Adrenal gland (tissue), 12 donors: ENCODE results near the gene SLC24A3. TPM values are rescaled to one million over a fixed set of nuclear protein-coding genes. Genes with fewer than 3 reads are reported as not detected.

Source experiments
- DNase-seq, 7 donors: peaks; one replicate each; pipeline ENCODE4 v3.0.0-alpha.2; 2019 to 2020
- H3K27ac ChIP-seq, 5 donors: fragments of 200-600 bp; sonication (generic) in 4 of 5; 1 replicate in 3 of 5; 2 replicates in 2 of 5; pipeline versions ENCODE4 v1.5.1 to v1.8.0; 2016 to 2020; ENCODE audit warnings: mild to moderate bottlenecking in 1 of 5
- H3K27me3 ChIP-seq: fragments of 200-600 bp; 2 replicates; pipeline ENCODE4 v1.8.0; 2021
- H3K36me3 ChIP-seq, 2 donors: fragments of 200-600 bp; replicated peaks in 1 of 2; 1 replicate in 1 of 2; 2 replicates in 1 of 2; pipeline versions ENCODE4 v1.5.1 to v1.8.0; 2018 to 2022
- H3K4me1 ChIP-seq, 2 donors: fragments of 200-600 bp; replicated peaks in 1 of 2; 1 replicate in 1 of 2; 2 replicates in 1 of 2; pipeline versions ENCODE4 v1.5.1 to v1.8.0; 2018 to 2021
- H3K4me3 ChIP-seq, 4 donors: fragments of 200-600 bp; sonication (generic) in 3 of 4; one replicate each; pipeline ENCODE4 v1.5.1; 2016 to 2018
- H3K9me3 ChIP-seq, 3 donors: fragments of 200-600 bp; sonication (generic) in 1 of 3; replicated peaks in 1 of 3; 1 replicate in 2 of 3; 2 replicates in 1 of 3; pipeline versions ENCODE4 v1.5.1 to v1.8.0; 2016 to 2021
- POLR2A ChIP-seq, 2 donors: fragments of 450-650 bp; IDR thresholded peaks; one replicate each; pipeline ENCODE4 v1.6.1; 2017; ENCODE audit warnings: antibody characterized with exemption in 2 of 2, mild to moderate bottlenecking in 2 of 2, moderate library complexity in 1 of 2
- WGBS, 4 donors: extraction: QIAGEN DNeasy Blood & Tissue Kit in 2 of 4; methylation state at CpG; one replicate each; pipeline versions ENCODE4 v1.1.5 to v1.1.7; 2013 to 2017; 5-methylcytosine and 5-hydroxymethylcytosine counted together
- intact Hi-C, 2 donors: fragments of 100-400 bp; cut with DNase I; formaldehyde crosslinking; loops; one replicate each; pipeline versions ENCODE4 v1.14.1 to v1.15.0; 2022 to 2023
- polyA plus RNA-seq, 3 donors: library from polyadenylated mRNA; stranded (reverse); fragments of 200-250 nt in 2 of 3; fragments of 350-450 nt in 1 of 3; fragmentation: Illumina TruSeq in 1 of 3; extraction: RNeasy Lipid Tissue Mini Kit (QIAGEN cat#74804) in 1 of 3; gene quantifications; one replicate each; pipeline ENCODE4 v1.2.3, GENCODE V29; 2013 to 2014
- total RNA-seq, 9 donors: library from RNA; depleted of rRNA in 4 of 9; stranded (reverse); fragments of >200 nt in 4 of 9; fragments of 120-200 nt in 1 of 9; fragmentation: NEBNext Ultra II Directional in 1 of 9; extraction: Animal tissue kit (Norgen Biotek cat#: 25700) in 1 of 9; gene quantifications; one replicate each; pipeline versions ENCODE4 v1.1.0 to v1.2.4, GENCODE V29; 2013 to 2023
- TF ChIP-seq, protein P1 (sequence below), 6 experiments: fragments of 450-650 bp in 4 of 6; fragments of 200-600 bp in 2 of 6; sonication (generic) in 1 of 6; IDR thresholded peaks; 1 replicate in 5 of 6; 2 replicates in 1 of 6; pipeline versions ENCODE4 v1.5.1 to v1.8.0; 2016 to 2021; ENCODE audit warnings: antibody characterized with exemption in 6 of 6, mild to moderate bottlenecking in 2 of 6, moderate library complexity in 1 of 6
- donor health status: healthy with polysubstance abuse.
- donor health status: Bipolar disorder and iron deficiency.
- donor health status: DM: yes; HTN: yes; CAD: no.
- donor health status: DM: no; HTN: no; CAD: no.
- donor health status: DM: no; HTN: no; CAD: no.
- donor health status: DM: yes; HTN: yes; CAD: no.

The SLC24A3 gene
- total and polyA plus RNA-seq, 12 donors = 0.89 to 44.4 (median 2.7) TPM

DNA sequence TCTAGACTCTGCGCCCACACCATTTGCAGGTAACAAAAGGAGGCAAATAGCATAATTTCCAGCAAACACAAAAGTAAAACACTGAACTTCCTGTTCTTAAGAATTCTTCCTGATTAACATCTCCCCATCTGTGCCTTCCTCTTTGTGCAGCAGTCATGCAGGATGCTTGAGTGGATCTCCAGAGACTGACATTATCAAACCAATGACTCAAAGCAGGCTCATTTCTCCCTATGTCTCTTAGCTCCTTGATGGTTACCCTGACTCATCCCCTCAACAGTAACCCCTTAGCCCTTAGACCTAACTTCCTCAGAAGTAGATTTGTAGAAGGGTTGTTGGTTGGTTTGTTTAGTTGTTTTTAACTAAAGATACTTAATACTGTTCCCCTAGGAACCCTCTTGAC, 408.6 kb downstream of the SLC24A3 start:
- WGBS, 4 donors = 83 to 94% (median 87%) methylated on average over 1 of the region's 1 CpG
- no peak for DNase-seq
- Histone ChIP-seq H3K27ac (no peak overlapping the region), H3K27me3 (no peaks in the 10 kb centered on the region), H3K4me3 (no peak overlapping the region), H3K4me1 (no peaks in the 10 kb centered on the region), H3K36me3 (no peaks in the 10 kb centered on the region), H3K9me3 (no peaks in the 10 kb centered on the region)
- intact Hi-C loops = no loop called here
- TF ChIP-seq, protein P1, sequence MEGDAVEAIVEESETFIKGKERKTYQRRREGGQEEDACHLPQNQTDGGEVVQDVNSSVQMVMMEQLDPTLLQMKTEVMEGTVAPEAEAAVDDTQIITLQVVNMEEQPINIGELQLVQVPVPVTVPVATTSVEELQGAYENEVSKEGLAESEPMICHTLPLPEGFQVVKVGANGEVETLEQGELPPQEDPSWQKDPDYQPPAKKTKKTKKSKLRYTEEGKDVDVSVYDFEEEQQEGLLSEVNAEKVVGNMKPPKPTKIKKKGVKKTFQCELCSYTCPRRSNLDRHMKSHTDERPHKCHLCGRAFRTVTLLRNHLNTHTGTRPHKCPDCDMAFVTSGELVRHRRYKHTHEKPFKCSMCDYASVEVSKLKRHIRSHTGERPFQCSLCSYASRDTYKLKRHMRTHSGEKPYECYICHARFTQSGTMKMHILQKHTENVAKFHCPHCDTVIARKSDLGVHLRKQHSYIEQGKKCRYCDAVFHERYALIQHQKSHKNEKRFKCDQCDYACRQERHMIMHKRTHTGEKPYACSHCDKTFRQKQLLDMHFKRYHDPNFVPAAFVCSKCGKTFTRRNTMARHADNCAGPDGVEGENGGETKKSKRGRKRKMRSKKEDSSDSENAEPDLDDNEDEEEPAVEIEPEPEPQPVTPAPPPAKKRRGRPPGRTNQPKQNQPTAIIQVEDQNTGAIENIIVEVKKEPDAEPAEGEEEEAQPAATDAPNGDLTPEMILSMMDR (IDR thresholded peaks at IDR 0.05) = no peak
- TF ChIP-seq POLR2A (IDR thresholded peaks at IDR 0.05) = no peak

DNA sequence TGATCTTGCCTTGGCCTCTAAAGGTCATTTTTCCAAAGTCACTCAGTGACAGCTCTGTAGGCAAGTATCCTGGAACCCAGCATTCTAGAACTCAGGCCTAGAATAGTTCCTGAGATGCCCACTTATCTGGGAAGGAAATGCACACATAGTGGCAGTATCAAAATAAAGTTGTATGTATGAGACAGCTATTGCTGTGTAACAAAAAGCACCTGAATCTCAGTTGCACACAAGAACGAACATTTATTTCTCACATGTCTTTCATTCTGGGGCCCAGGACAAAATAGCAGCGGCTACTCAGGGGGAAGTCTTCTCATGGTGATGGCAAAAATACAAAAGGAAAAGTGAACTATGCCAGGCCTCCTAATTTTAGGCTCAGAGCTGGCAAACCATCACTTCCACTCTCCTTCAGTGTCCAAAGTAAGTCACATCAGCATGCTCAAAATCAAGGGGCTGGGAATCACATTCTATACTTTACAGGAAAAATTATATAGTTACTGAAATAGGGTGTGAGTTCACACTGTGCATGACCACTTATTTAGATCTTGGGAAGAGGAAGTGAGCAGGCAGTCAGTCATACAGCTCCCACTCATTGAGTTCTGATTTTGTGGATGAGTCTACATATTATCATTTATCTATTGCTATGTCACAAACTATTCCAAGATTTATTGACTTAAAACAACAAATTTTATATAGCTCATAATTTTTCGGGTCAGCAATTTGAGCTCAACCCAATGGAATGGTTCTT, 412.0 kb downstream of the SLC24A3 start:
- 88 to 100% (median 90%) methylated on average over 3 of the region's 3 CpGs for WGBS, 4 donors
- H3K4me1 ChIP-seq = no peaks in the 10 kb centered on the region
- no peak for DNase-seq
- TF ChIP-seq, protein P1 (IDR thresholded peaks at IDR 0.05) = no peak
- no peak for TF ChIP-seq POLR2A (IDR thresholded peaks at IDR 0.05)
- H3K27ac ChIP-seq = no peak overlapping the region
- intact Hi-C loops = no loop called here
- H3K4me3 ChIP-seq = no peak overlapping the region
- no peaks in the 10 kb centered on the region for H3K36me3 ChIP-seq
- no peaks in the 10 kb centered on the region for H3K9me3 ChIP-seq
- H3K27me3 ChIP-seq = no peaks in the 10 kb centered on the region

DNA sequence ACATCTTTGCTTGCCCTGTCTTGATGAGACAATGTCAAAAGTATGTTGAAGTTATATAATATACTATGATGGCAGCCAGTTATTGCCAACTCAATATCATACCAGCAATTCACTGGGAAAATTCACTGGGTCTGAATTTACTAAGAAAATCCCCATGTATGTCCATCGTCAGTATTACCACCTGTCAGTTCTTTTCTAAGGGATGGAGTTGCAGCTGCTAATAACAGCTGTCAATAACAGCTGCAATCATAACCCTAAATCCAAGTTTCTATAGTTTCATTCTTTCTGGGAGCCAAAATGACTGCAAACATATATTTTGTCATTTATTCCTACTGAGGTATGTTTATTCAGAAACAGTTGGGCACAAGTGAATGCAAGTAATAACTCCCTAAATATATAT, 413.0 kb downstream of the SLC24A3 start:
- Histone ChIP-seq H3K4me1 (no peaks in the 10 kb centered on the region), H3K9me3 (no peaks in the 10 kb centered on the region), H3K27me3 (no peaks in the 10 kb centered on the region), H3K27ac (no peak overlapping the region), H3K4me3 (no peak overlapping the region), H3K36me3 (no peaks in the 10 kb centered on the region)
- intact Hi-C loops = loop anchor here in 1 of 2 donors (5.0 kb wide), 1 partner anchor 37 kb away; no protein-coding TSS in a partner anchor
- TF ChIP-seq, protein P1 (IDR thresholded peaks at IDR 0.05) = no peak
- TF ChIP-seq POLR2A (IDR thresholded peaks at IDR 0.05) = no peak
- 80 to 93% (median 86%) methylated on average over 1 of the region's 1 CpG for WGBS, 4 donors
- no peak for DNase-seq

DNA sequence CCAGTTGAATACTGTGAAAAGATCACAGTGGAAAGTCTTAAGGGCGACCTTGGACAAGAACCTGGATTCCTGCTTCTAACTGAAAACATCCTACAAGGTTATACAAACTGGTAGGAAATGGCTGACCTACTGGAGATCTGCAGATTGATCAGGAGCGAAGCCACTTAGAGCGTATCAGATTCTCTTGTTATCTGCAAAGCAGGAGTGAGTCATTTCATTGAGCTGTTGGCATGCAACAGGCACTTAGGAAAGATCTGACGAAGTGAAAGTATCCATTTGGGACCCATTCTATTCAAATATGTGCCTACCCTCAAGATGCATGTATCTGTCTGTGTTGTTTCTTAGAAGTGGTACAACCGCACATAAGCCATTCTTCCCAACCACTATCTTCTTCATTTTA, 414.5 kb downstream of the SLC24A3 start:
- TF ChIP-seq POLR2A (IDR thresholded peaks at IDR 0.05) = no peak
- TF ChIP-seq, protein P1 (IDR thresholded peaks at IDR 0.05) = no peak
- Histone ChIP-seq H3K4me3 (peak overlapping the region in 1 of 4 donors; percentile 1), H3K27me3 (no peaks in the 10 kb centered on the region), H3K36me3 (no peaks in the 10 kb centered on the region), H3K27ac (no peak overlapping the region), H3K4me1 (no peaks in the 10 kb centered on the region), H3K9me3 (no peaks in the 10 kb centered on the region)
- WGBS, 4 donors = 42 to 68% (median 50%) methylated on average over 5 of the region's 5 CpGs
- DNase-seq = peak in 4 of 7 donors; percentile 25 to 50 (median 37)
- intact Hi-C loops = loop anchor here in 1 of 2 donors (5.0 kb wide), 1 partner anchor 35 kb away; no protein-coding TSS in a partner anchor
